CD4-positive, alpha-beta T cell (primary cell): Measurements from ENCODE around the gene REV1. TPM values are rescaled to one million over a fixed set of nuclear protein-coding genes. Genes with fewer than 3 reads are reported as not detected.
A peak's percentile ranks its signal among the peaks of the same experiment; 100 is the strongest.

Experiments used
- ATAC-seq: fragments of 200-7000 bp; cut with Tn5 transposase; one replicate; pipeline ENCODE4 v1.10.0; 2022; ENCODE audit warnings: mild to moderate bottlenecking; ENCODE audit not compliant: poor library complexity
- CTCF ChIA-PET: fragments of 350-600 bp; sonication (Branson Sonifier 250); formaldehyde crosslinking; loops from one replicate; lab custom pipeline; 2021; ENCODE audit warnings: antibody characterized with exemption, inconsistent platforms; lab: Charles Lee
- POLR2A ChIA-PET: fragments of 350-600 bp; sonication (Branson Sonifier 250); formaldehyde crosslinking; loops from one replicate; lab custom pipeline; 2021; ENCODE audit warnings: antibody characterized with exemption, inconsistent platforms; lab: Charles Lee
- DNase-seq, 14 experiments: peaks; one replicate each; pipeline ENCODE4 v3.0.0-alpha.2; 2013 to 2020; ENCODE audit warnings: mixed read lengths in 2 of 14
- H3K27ac ChIP-seq, 2 donors: one replicate each; pipeline versions ENCODE4 v1.5.1 to v1.7.0; 2013; ENCODE audit warnings: low read length in 2 of 2, low read depth in 1 of 2, mild to moderate bottlenecking in 1 of 2
- H3K27me3 ChIP-seq, 2 experiments: 1 replicate in 1 of 2; 2 replicates in 1 of 2; pipeline versions ENCODE4 v1.6.1 to v1.7.0; 2013; ENCODE audit warnings: low read length in 2 of 2, control low read depth in 1 of 2, mild to moderate bottlenecking in 1 of 2, moderate library complexity in 1 of 2; ENCODE audit not compliant: insufficient read depth in 2 of 2, control insufficient read depth in 1 of 2
- H3K36me3 ChIP-seq: one replicate; pipeline ENCODE4 v1.6.1; 2013; ENCODE audit warnings: low read length, control low read depth; ENCODE audit not compliant: insufficient read depth
- H3K4me1 ChIP-seq: one replicate; pipeline ENCODE4 v1.6.1; 2013; ENCODE audit warnings: low read length, control low read depth; ENCODE audit not compliant: insufficient read depth
- H3K4me3 ChIP-seq: one replicate; pipeline ENCODE4 v1.5.1; 2013; ENCODE audit warnings: mild to moderate bottlenecking, low read length, moderate library complexity
- H3K9me3 ChIP-seq, 2 experiments: 1 replicate in 1 of 2; 2 replicates in 1 of 2; pipeline versions ENCODE4 v1.6.1 to v1.7.0; 2013; ENCODE audit warnings: low read length in 2 of 2, mild to moderate bottlenecking in 2 of 2, control low read depth in 1 of 2, moderate library complexity in 1 of 2; ENCODE audit not compliant: control insufficient read depth in 1 of 2, insufficient read depth in 1 of 2
- H3K27ac Mint-ChIP-seq: one replicate; pipeline ENCODE4 v1.8.0; 2020; ENCODE audit warnings: mixed read lengths
- H3K27me3 Mint-ChIP-seq: one replicate; pipeline ENCODE4 v1.8.0; 2021; ENCODE audit warnings: mixed read lengths
- H3K36me3 Mint-ChIP-seq: one replicate; pipeline ENCODE4 v1.8.0; 2021; ENCODE audit warnings: low read depth, mixed read lengths
- H3K4me1 Mint-ChIP-seq: one replicate; pipeline ENCODE4 v1.8.0; 2021; ENCODE audit warnings: low read depth, mixed read lengths
- H3K4me3 Mint-ChIP-seq: one replicate; pipeline ENCODE4 v1.8.0; 2020; ENCODE audit warnings: mild to moderate bottlenecking, mixed read lengths
- H3K9me3 Mint-ChIP-seq: one replicate; pipeline ENCODE4 v1.8.0; 2020; ENCODE audit warnings: mixed read lengths
- CTCF ChIP-seq: fragments of 200-600 bp; IDR thresholded peaks from one replicate; pipeline ENCODE4 v1.8.0; 2022; ENCODE audit warnings: antibody characterized with exemption, mild to moderate bottlenecking
- intact Hi-C, 2 experiments: fragments of 100-400 bp; cut with DNase I in 1 of 2; cut with micrococcal nuclease in 1 of 2; formaldehyde crosslinking; loops; one replicate each; pipeline versions ENCODE4 v1.15.1 to v1.9.0; 2023 to 2025; cut with DNase I, micrococcal nuclease
- total RNA-seq, 174 experiments: library from RNA in 2 of 174; stranded (reverse) in 2 of 174; gene quantifications; one replicate each; pipeline ENCODE4 v1.2.3 and lab custom pipeline; 2021 to 2026

REV1 gene
- total RNA-seq, 2 experiments from 2014 or later, result 39.8 TPM

DNA sequence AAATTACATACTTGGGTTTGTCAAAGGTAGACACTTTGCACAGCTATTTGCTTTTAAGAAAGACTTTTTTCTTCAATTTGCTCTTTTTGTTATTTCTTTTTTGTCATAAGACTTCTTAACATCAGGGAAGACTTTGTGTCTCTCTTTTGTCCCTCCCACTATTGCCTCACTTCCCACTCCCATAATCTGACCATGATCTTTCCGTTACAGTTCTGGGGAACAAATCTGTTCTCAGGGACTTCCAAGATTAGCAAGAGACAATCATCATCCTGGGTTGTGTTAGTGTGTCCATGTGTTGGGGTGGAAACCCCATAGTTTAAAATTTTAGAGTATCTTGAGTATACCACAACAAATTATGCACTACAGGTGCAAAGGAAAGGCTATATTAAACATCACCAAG, 75.3 kb downstream of the REV1 start:
- TF ChIP-seq CTCF, result no peak
- H3K27ac Mint-ChIP-seq, result no peak overlapping the region

GRCh38 chr2:99410276-99410675, 79.5 kb downstream of the REV1 start:
- peaks cover 2% of the 10 kb centered on the region for H3K4me1 Mint-ChIP-seq
- intact Hi-C loops, result no loop called here
- TF ChIP-seq CTCF, result no peak
- no peak for DNase-seq
- no peaks in the 10 kb centered on the region for H3K27me3 Mint-ChIP-seq
- H3K9me3 Mint-ChIP-seq, result no peaks in the 10 kb centered on the region
- Histone ChIP-seq H3K9me3 (no peaks in the 10 kb centered on the region), H3K27me3 (no peaks in the 10 kb centered on the region), H3K4me3 (no peak overlapping the region), H3K4me1 (no peaks in the 10 kb centered on the region), H3K36me3 (peaks cover 72% of the 10 kb centered on the region), H3K27ac (no peak overlapping the region)
- H3K36me3 Mint-ChIP-seq, result peaks cover 77% of the 10 kb centered on the region
- H3K27ac Mint-ChIP-seq, result no peak overlapping the region
- ChIA-PET POLR2A (no interaction called here), CTCF (no interaction called here)
- H3K4me3 Mint-ChIP-seq, result no peak overlapping the region
- ATAC-seq, result no peak

More for the DNA sequence above, 75.3 kb downstream of the REV1 start:
- intact Hi-C loops, result no loop called here
- Histone ChIP-seq H3K9me3 (no peaks in the 10 kb centered on the region), H3K4me1 (no peaks in the 10 kb centered on the region), H3K27me3 (no peaks in the 10 kb centered on the region), H3K4me3 (no peak overlapping the region), H3K27ac (no peak overlapping the region), H3K36me3 (peaks cover 75% of the 10 kb centered on the region)
- Mint-ChIP-seq H3K27me3 (no peaks in the 10 kb centered on the region), H3K4me1 (no peaks in the 10 kb centered on the region), H3K9me3 (no peaks in the 10 kb centered on the region), H3K4me3 (no peak overlapping the region), H3K36me3 (peaks cover 88% of the 10 kb centered on the region)
- POLR2A ChIA-PET, result no interaction called here
- no peak for ATAC-seq
- CTCF ChIA-PET, result no interaction called here
- DNase-seq, result no peak

GRCh38 chr2:99406137-99406536, 83.7 kb downstream of the REV1 start:
- Histone ChIP-seq H3K4me3 (no peak overlapping the region), H3K27me3 (no peaks in the 10 kb centered on the region), H3K27ac (no peak overlapping the region), H3K4me1 (no peaks in the 10 kb centered on the region), H3K9me3 (no peaks in the 10 kb centered on the region), H3K36me3 (peaks cover 80% of the 10 kb centered on the region)
- ChIA-PET POLR2A (no interaction called here), CTCF (no interaction called here)
- H3K36me3 Mint-ChIP-seq, result peaks cover 76% of the 10 kb centered on the region
- intact Hi-C loops, result no loop called here
- DNase-seq (no peak), ATAC-seq (no peak)
- no peak overlapping the region for H3K4me3 Mint-ChIP-seq
- no peaks in the 10 kb centered on the region for H3K27me3 Mint-ChIP-seq
- no peaks in the 10 kb centered on the region for H3K9me3 Mint-ChIP-seq
- H3K4me1 Mint-ChIP-seq, result peaks cover 12% of the 10 kb centered on the region
- H3K27ac Mint-ChIP-seq, result peak overlapping the region; percentile 72
- no peak for TF ChIP-seq CTCF
